BE2C (cell line): ENCODE results near the gene EHBP1.
"Not testable (repeated sequence)": the region's sequence is repeated elsewhere in the genome, so short reads cannot be mapped to it uniquely, and the experiment has no call there.

ENCODE experiments used
- DNase-seq: peaks from one replicate; pipeline ENCODE4 v3.0.0-alpha.2; 2020
- H3K27me3 ChIP-seq: fragments of 250-450 bp; sonication (Bioruptor Pico); 2 replicates; pipeline ENCODE4 v1.5.1; 2020; ENCODE audit warnings: mild to moderate bottlenecking
- H3K36me3 ChIP-seq: fragments of 250-450 bp; sonication (Bioruptor Pico); 2 replicates; pipeline ENCODE4 v1.5.1; 2020; ENCODE audit warnings: mild to moderate bottlenecking
- H3K4me1 ChIP-seq: fragments of 250-450 bp; sonication (Bioruptor Pico); 2 replicates; pipeline ENCODE4 v1.5.1; 2020
- H3K4me3 ChIP-seq: 2 replicates; pipeline ENCODE4 v1.5.1; 2011; ENCODE audit warnings: low read depth, low read length
- H3K9me3 ChIP-seq: fragments of 250-450 bp; sonication (Bioruptor Pico); 2 replicates; pipeline ENCODE4 v1.5.1; 2020
- CTCF ChIP-seq: IDR thresholded peaks from 2 replicates; pipeline ENCODE4 v1.5.1; 2012; ENCODE audit warnings: mild to moderate bottlenecking, low read depth, low read length

EHBP1 gene

GRCh38 chr2:62708751-62709150, 3.2 kb downstream of the EHBP1 start:
- no peak for DNase-seq
- no peaks in the 10 kb centered on the region for H3K4me1 ChIP-seq
- H3K27me3 ChIP-seq = no peaks in the 10 kb centered on the region
- TF ChIP-seq CTCF = no peak
- no peaks in the 10 kb centered on the region for H3K9me3 ChIP-seq
- no peak overlapping the region for H3K4me3 ChIP-seq
- peaks cover 5% of the 10 kb centered on the region for H3K36me3 ChIP-seq

- no peak for DNase-seq
- Histone ChIP-seq H3K9me3 (no peaks in the 10 kb centered on the region), H3K27me3 (no peaks in the 10 kb centered on the region), H3K4me1 (no peaks in the 10 kb centered on the region), H3K36me3 (peaks cover 5% of the 10 kb centered on the region), H3K4me3 (no peak overlapping the region)
- no peak for TF ChIP-seq CTCF
These were observed 6.5 kb downstream of the EHBP1 start for GRCh38 chr2:62711832-62712494.

GRCh38 chr2:62713196-62713595, 7.7 kb downstream of the EHBP1 start:
- not testable (repeated sequence) for H3K4me3 ChIP-seq, DNase-seq, H3K9me3 ChIP-seq, H3K4me1 ChIP-seq, H3K36me3 ChIP-seq, H3K27me3 ChIP-seq

- no peaks in the 10 kb centered on the region for H3K9me3 ChIP-seq
- no peaks in the 10 kb centered on the region for H3K27me3 ChIP-seq
- no peaks in the 10 kb centered on the region for H3K4me1 ChIP-seq
- no peak for DNase-seq
- H3K4me3 ChIP-seq = no peak overlapping the region
- H3K36me3 ChIP-seq = no peaks in the 10 kb centered on the region; the same call in 1 of the 2 replicates
- TF ChIP-seq CTCF = no peak
These were observed 8.3 kb downstream of the EHBP1 start for GRCh38 chr2:62713837-62714236.

- H3K4me3 ChIP-seq = no peak overlapping the region
- DNase-seq = no peak
- TF ChIP-seq CTCF = no peak
These were observed 11.3 kb downstream of the EHBP1 start for GRCh38 chr2:62716768-62717167.

GRCh38 chr2:62717503-62718081, 12.1 kb downstream of the EHBP1 start:
- Histone ChIP-seq H3K4me1 (no peaks in the 10 kb centered on the region), H3K27me3 (no peaks in the 10 kb centered on the region), H3K4me3 (no peak overlapping the region), H3K36me3 (no peaks in the 10 kb centered on the region), H3K9me3 (no peaks in the 10 kb centered on the region)
- DNase-seq = no peak
- no peak for TF ChIP-seq CTCF

More at GRCh38 chr2:62716768-62717167, 11.3 kb downstream of the EHBP1 start:
- H3K27me3 ChIP-seq = no peaks in the 10 kb centered on the region
- no peaks in the 10 kb centered on the region for H3K9me3 ChIP-seq
- no peaks in the 10 kb centered on the region for H3K4me1 ChIP-seq
- H3K36me3 ChIP-seq = no peaks in the 10 kb centered on the region
